SK-N-MC (cell line): ENCODE measurements around the gene CCDC39.

Experiments
- EZH2 ChIP-seq: fragments of 200-600 bp; sonication (generic); IDR thresholded peaks from one replicate; pipeline ENCODE4 v1.6.1; 2017; ENCODE audit warnings: antibody characterized with exemption
- POLR2AphosphoS5 ChIP-seq: IDR thresholded peaks from 2 replicates; pipeline ENCODE4 v1.6.1; 2012; ENCODE audit warnings: mild to moderate bottlenecking, low read depth, low read length, borderline replicate concordance

GRCh38 chr3:180612364-180612763 lies 66.9 kb downstream of the CCDC39 start:
- TF ChIP-seq EZH2 (no peak), POLR2AphosphoS5 (no peak)
